OCI-LY7 (cell line): Measurements from ENCODE around the gene RSU1.

Experiments
- CTCF ChIP-seq: fragments of 200-600 bp; sonication (generic); conservative IDR thresholded peaks from 2 replicates; pipeline ENCODE4 v1.5.1; 2014; ENCODE audit warnings: mild to moderate bottlenecking, antibody characterized with exemption, low read length, moderate library complexity, mixed read lengths
- EZH2phosphoT487 ChIP-seq: fragments of 200-600 bp; sonication (generic); IDR thresholded peaks from 2 replicates; pipeline ENCODE4 v1.6.1; 2018; ENCODE audit warnings: low read depth, borderline replicate concordance, mild to moderate bottlenecking, mixed run types, antibody characterized with exemption, low read length, moderate library complexity, mixed read lengths

GRCh38 chr10:16698461-16698860, 118.8 kb downstream of the RSU1 start:
- TF ChIP-seq CTCF, result no peak
- TF ChIP-seq EZH2phosphoT487, result no peak
